DND-41 (cell line): Measurements from ENCODE around the gene KANSL1.

Experiments
- ATAC-seq: fragments of 200-7000 bp; cut with Tn5 transposase; 3 replicates; pipeline ENCODE4 v1.9.1; 2021; ENCODE audit warnings: low read depth; ENCODE audit not compliant: insufficient read depth
- DNase-seq: peaks from one replicate; pipeline ENCODE4 v3.0.0-alpha.2; 2020
- H2AFZ ChIP-seq: 2 replicates; pipeline ENCODE4 v1.6.0; 2012; ENCODE audit warnings: low read depth, low read length
- H3K27ac ChIP-seq: 2 replicates; pipeline ENCODE4 v1.5.1; 2012; ENCODE audit warnings: low read length, inconsistent platforms
- H3K27me3 ChIP-seq: fragments of 200-600 bp; sonication (generic); 2 replicates; pipeline ENCODE4 v1.6.0; 2012; ENCODE audit warnings: low read length, mild to moderate bottlenecking, inconsistent platforms; ENCODE audit not compliant: insufficient read depth, poor library complexity
- H3K36me3 ChIP-seq: 2 replicates; pipeline ENCODE4 v1.5.1; 2012; ENCODE audit warnings: low read length, inconsistent platforms; ENCODE audit not compliant: insufficient read depth
- H3K4me1 ChIP-seq: 2 replicates; pipeline ENCODE4 v1.5.1; 2012; ENCODE audit warnings: mild to moderate bottlenecking, low read length; ENCODE audit not compliant: insufficient read depth
- H3K4me2 ChIP-seq: 2 replicates; pipeline ENCODE4 v1.6.0; 2012; ENCODE audit warnings: mild to moderate bottlenecking, moderate library complexity, low read length, inconsistent platforms; ENCODE audit not compliant: insufficient read depth
- H3K4me3 ChIP-seq, 2 experiments: fragments of 200-600 bp in 1 of 2; shearing (Covaris generic) in 1 of 2; 2 replicates each; pipeline ENCODE4 v1.5.1; 2012 to 2016; ENCODE audit warnings: inconsistent platforms in 2 of 2, low read length in 2 of 2, mild to moderate bottlenecking in 2 of 2, low read depth in 1 of 2, moderate library complexity in 1 of 2
- H3K79me2 ChIP-seq: 2 replicates; pipeline ENCODE4 v1.6.0; 2012; ENCODE audit warnings: low read length, inconsistent platforms; ENCODE audit not compliant: insufficient read depth
- H3K9ac ChIP-seq: 2 replicates; pipeline ENCODE4 v1.6.0; 2012; ENCODE audit warnings: low read depth, mild to moderate bottlenecking, inconsistent platforms, low read length, moderate library complexity
- H3K9me3 ChIP-seq: 2 replicates; pipeline ENCODE4 v1.5.1; 2012; ENCODE audit warnings: low read length, moderate library complexity, mild to moderate bottlenecking, inconsistent platforms; ENCODE audit not compliant: insufficient read depth, severe bottlenecking
- H4K20me1 ChIP-seq: 2 replicates; pipeline ENCODE4 v1.6.0; 2012; ENCODE audit warnings: low read length; ENCODE audit not compliant: insufficient read depth
- CTCF ChIP-seq: IDR thresholded peaks from 2 replicates; pipeline ENCODE4 v1.5.1; 2012; ENCODE audit warnings: borderline replicate concordance, low read length, moderate library complexity, mild to moderate bottlenecking; ENCODE audit not compliant: poor library complexity, severe bottlenecking; ENCODE audit errors: extremely low read depth
- EZH2 ChIP-seq: IDR thresholded peaks from 3 replicates; pipeline ENCODE4 v1.6.1; 2012; ENCODE audit warnings: borderline replicate concordance, low read depth, mild to moderate bottlenecking, moderate library complexity, low read length, inconsistent platforms; ENCODE audit not compliant: severe bottlenecking

KANSL1 gene

GRCh38 chr17:46167267-46167666 lies 26.0 kb downstream of the KANSL1 start:
- H3K36me3 ChIP-seq = peaks cover 66% of the 10 kb centered on the region
- ATAC-seq (no peak), DNase-seq (no peak)
- H3K79me2 ChIP-seq = peaks cover 100% of the 10 kb centered on the region
- no peaks in the 10 kb centered on the region; the same call in 1 of the 2 replicates for H3K4me1 ChIP-seq
- H3K9me3 ChIP-seq = no peaks in the 10 kb centered on the region
- H3K4me3 ChIP-seq = no peak overlapping the region
- no peak overlapping the region for H3K27ac ChIP-seq
- H3K27me3 ChIP-seq = no peaks in the 10 kb centered on the region
- H2AFZ ChIP-seq = no peak overlapping the region
- no peak overlapping the region for H3K4me2 ChIP-seq
- TF ChIP-seq CTCF (no peak), EZH2 (no peak)
- peaks cover 87% of the 10 kb centered on the region for H4K20me1 ChIP-seq
- no peak overlapping the region for H3K9ac ChIP-seq

GRCh38 chr17:46166692-46167249 lies 26.5 kb downstream of the KANSL1 start:
- Histone ChIP-seq H3K9ac (no peak overlapping the region), H3K4me1 (no peaks in the 10 kb centered on the region; the same call in 1 of the 2 replicates), H3K27ac (no peak overlapping the region), H2AFZ (no peak overlapping the region), H3K79me2 (peaks cover 100% of the 10 kb centered on the region), H3K4me3 (no peak overlapping the region), H3K4me2 (no peak overlapping the region), H4K20me1 (peaks cover 87% of the 10 kb centered on the region), H3K27me3 (no peaks in the 10 kb centered on the region), H3K36me3 (peaks cover 61% of the 10 kb centered on the region), H3K9me3 (no peaks in the 10 kb centered on the region)
- TF ChIP-seq EZH2 = no peak
- no peak for TF ChIP-seq CTCF
- ATAC-seq (no peak), DNase-seq (no peak)

- Histone ChIP-seq H3K36me3 (peaks cover 39% of the 10 kb centered on the region), H3K9ac (no peak overlapping the region), H4K20me1 (peaks cover 96% of the 10 kb centered on the region), H3K4me1 (no peaks in the 10 kb centered on the region; the same call in 1 of the 2 replicates), H3K9me3 (no peaks in the 10 kb centered on the region), H3K4me2 (no peak overlapping the region), H3K27ac (no peak overlapping the region), H3K27me3 (no peaks in the 10 kb centered on the region), H3K4me3 (no peak overlapping the region), H3K79me2 (peaks cover 100% of the 10 kb centered on the region), H2AFZ (no peak overlapping the region)
- DNase-seq (no peak), ATAC-seq (no peak)
- TF ChIP-seq CTCF (no peak), EZH2 (no peak)
Measured at GRCh38 chr17:46163929-46164594, 29.2 kb downstream of the KANSL1 start.
